PC-3 (cell line): ENCODE results near the gene LCK. TPM values are rescaled to one million over a fixed set of nuclear protein-coding genes. Genes with fewer than 3 reads are reported as not detected.

Experiments
- ATAC-seq: fragments of 200-7000 bp; cut with Tn5 transposase; 2 replicates; pipeline ENCODE4 v1.9.1; 2020; ENCODE audit warnings: mild to moderate bottlenecking, moderate library complexity
- Bru-seq: library from RNA; stranded (reverse); fragments of 400-500 nt; gene quantifications from one replicate; lab custom pipeline; 2021; lab: Mats Ljungman, UMichigan
- BruChase-seq, 2 experiments: library from RNA; stranded (reverse); fragments of 400-500 nt; gene quantifications; one replicate each; lab custom pipeline; 2021; lab: Mats Ljungman, UMichigan
- BruUV-seq: library from RNA; stranded (reverse); fragments of 400-500 nt; replicated peaks from 2 replicates; lab custom pipeline; 2021; lab: Mats Ljungman, UMichigan
- CTCF ChIA-PET: fragments of 300-600 bp; sonication (Branson Sonifier 250); formaldehyde crosslinking; loops from one replicate; lab custom pipeline; 2022; ENCODE audit warnings: antibody characterized with exemption; lab: Charles Lee
- POLR2A ChIA-PET: fragments of 300-600 bp; sonication (Branson Sonifier 250); formaldehyde crosslinking; loops from one replicate; lab custom pipeline; 2022; ENCODE audit warnings: antibody characterized with exemption; ENCODE audit not compliant: unreplicated experiment; lab: Charles Lee
- DNase-seq: peaks from one replicate; pipeline ENCODE4 v3.0.0-alpha.2; 2015
- H2AFZ ChIP-seq: fragments of 300-600 bp; sonication (generic); 2 replicates; pipeline ENCODE4 v1.6.0; 2016; ENCODE audit warnings: antibody characterized with exemption, low read length
- H3F3A ChIP-seq: fragments of 300-600 bp; sonication (generic); one replicate; pipeline ENCODE4 v1.6.0; 2017; ENCODE audit warnings: antibody characterized with exemption, low read length, control low read depth, mild to moderate bottlenecking; ENCODE audit not compliant: unreplicated experiment
- H3K27ac ChIP-seq: fragments of 300-600 bp; sonication (generic); 2 replicates; pipeline ENCODE4 v1.5.1; 2016; ENCODE audit warnings: mild to moderate bottlenecking, low read length
- H3K27me3 ChIP-seq: fragments of 300-600 bp; sonication (generic); 2 replicates; pipeline ENCODE4 v1.6.1; 2016; ENCODE audit warnings: low read length, mixed read lengths
- H3K36me3 ChIP-seq: fragments of 300-600 bp; sonication (generic); 2 replicates; pipeline ENCODE4 v1.6.1; 2016; ENCODE audit warnings: low read depth, mixed run types, low read length, mixed read lengths
- H3K4me1 ChIP-seq: fragments of 300-600 bp; sonication (generic); 2 replicates; pipeline ENCODE4 v1.5.1; 2016; ENCODE audit warnings: low read length; ENCODE audit not compliant: insufficient read depth
- H3K4me2 ChIP-seq: fragments of 300-600 bp; sonication (generic); 2 replicates; pipeline ENCODE4 v1.6.0; 2016; ENCODE audit warnings: low read length
- H3K4me3 ChIP-seq: fragments of 300-600 bp; sonication (generic); 2 replicates; pipeline ENCODE4 v1.5.1; 2016; ENCODE audit warnings: mild to moderate bottlenecking, low read length, mixed read lengths
- H3K79me2 ChIP-seq: fragments of 300-600 bp; sonication (generic); 2 replicates; pipeline ENCODE4 v1.6.1; 2017; ENCODE audit warnings: low read length, mixed read lengths
- H3K9ac ChIP-seq: fragments of 300-600 bp; sonication (generic); 2 replicates; pipeline ENCODE4 v1.6.0; 2016; ENCODE audit warnings: mild to moderate bottlenecking, low read length
- H3K9me2 ChIP-seq: fragments of 300-600 bp; sonication (generic); replicated peaks from 2 replicates; pipeline ENCODE4 v1.6.1; 2016; ENCODE audit warnings: mixed run types, low read length, mixed read lengths
- H3K9me3 ChIP-seq: fragments of 300-600 bp; sonication (generic); 2 replicates; pipeline ENCODE4 v1.6.1; 2016; ENCODE audit warnings: low read length, mixed read lengths
- H4K20me1 ChIP-seq: fragments of 300-600 bp; sonication (generic); 2 replicates; pipeline ENCODE4 v1.6.1; 2016; ENCODE audit warnings: low read length, mixed read lengths
- CTCF ChIP-seq: fragments of 300-600 bp; sonication (generic); conservative IDR thresholded peaks from 2 replicates; pipeline ENCODE4 v1.5.1; 2017; ENCODE audit warnings: antibody characterized with exemption, low read depth, mild to moderate bottlenecking, low read length
- EZH2 ChIP-seq: fragments of 300-600 bp; sonication (generic); IDR thresholded peaks from one replicate; pipeline ENCODE4 v1.6.1; 2017; ENCODE audit warnings: antibody characterized with exemption, mild to moderate bottlenecking, low read length; ENCODE audit not compliant: unreplicated experiment
- EZH2phosphoT487 ChIP-seq: fragments of 300-600 bp; sonication (generic); IDR thresholded peaks from 2 replicates; pipeline ENCODE4 v1.6.1; 2018; ENCODE audit warnings: mild to moderate bottlenecking, antibody characterized with exemption, low read length, borderline replicate concordance
- intact Hi-C: fragments of 100-400 bp; cut with micrococcal nuclease; formaldehyde crosslinking; loops from 2 replicates; pipeline ENCODE4 v1.9.0; 2023
- long read RNA-seq: library from polyadenylated mRNA; unstranded; transcript quantifications from one replicate; pipeline ENCODE4 v2.0.0, GENCODE V29; 2021; ENCODE audit not compliant: unreplicated experiment
- total RNA-seq: library from RNA; depleted of rRNA; stranded (reverse); fragments of >200 nt; gene quantifications from 2 replicates; pipeline ENCODE4 v1.2.3, GENCODE V29; 2014; rRNA removed

LCK gene
- total RNA-seq (3.6 and 4.3 TPM in 2 replicates), Bru-seq, nascent RNA (percentile 17 among the genes with signal in this experiment), BruChase-seq, experiment 1, labeled RNA remaining after a 6-hour chase (percentile 29 among the genes with signal in this experiment), BruChase-seq, experiment 2, labeled RNA remaining after a 2-hour chase (percentile 20 among the genes with signal in this experiment)
- long read RNA-seq, partial matches to known transcripts, result 2 of 3 reads
- long read RNA-seq, other reads (novel, unspliced or antisense), result 0 of 3 reads

DNA sequence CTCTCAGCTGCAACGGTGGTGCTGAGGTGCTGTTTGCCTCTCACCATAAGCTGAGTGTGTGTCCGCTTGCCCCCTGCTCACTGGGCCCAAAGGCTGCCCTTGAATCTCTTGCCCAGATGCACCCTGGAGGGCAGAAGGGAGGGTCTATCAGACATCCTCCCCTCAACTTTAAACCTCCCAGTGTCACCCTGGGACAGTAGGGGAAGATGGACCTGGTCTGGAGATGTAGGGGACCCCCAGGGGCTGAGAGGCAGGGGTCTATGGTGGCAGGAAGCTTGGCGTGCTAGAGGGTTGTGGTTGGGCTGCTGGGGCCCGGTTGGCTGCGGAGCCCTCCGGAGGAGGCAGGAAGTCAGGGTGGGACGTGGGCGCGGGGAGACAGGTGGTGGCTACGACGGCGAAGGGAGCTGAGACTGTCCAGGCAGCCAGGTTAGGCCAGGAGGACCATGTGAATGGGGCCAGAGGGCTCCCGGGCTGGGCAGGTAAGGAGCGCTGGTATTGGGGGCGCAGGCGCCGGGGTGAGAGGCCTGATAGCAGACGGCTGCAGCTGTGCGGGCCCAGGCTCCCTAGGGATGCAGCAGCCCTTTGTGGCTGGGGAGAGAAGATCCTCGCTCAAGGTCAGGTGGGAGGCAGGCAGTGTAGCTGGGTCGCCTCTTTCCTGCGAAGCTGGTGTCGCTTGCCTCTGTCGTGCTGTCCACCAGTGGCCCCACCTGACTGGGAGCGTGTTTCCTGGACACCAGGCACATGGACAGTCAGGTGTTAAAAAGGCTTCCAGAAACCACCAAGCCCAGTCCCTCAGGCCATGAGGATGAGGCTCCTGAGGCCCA is at the start of gene LCK:
LCK (plus strand) TSS at position 373 of the 824 bp plus-strand sequence. CDS start 23,065 bp downstream, outside the sequence.
- ChIA-PET CTCF (no interaction called here), POLR2A (no interaction called here)
- H3F3A ChIP-seq, result no peaks in the 10 kb centered on the region
- no peaks in the 10 kb centered on the region for H3K36me3 ChIP-seq
- DNase-seq (no peak), ATAC-seq (no peak)
- no peaks in the 10 kb centered on the region for H3K9me3 ChIP-seq
- H3K9ac ChIP-seq, result no peak within 1 kb of the TSS
- H3K27ac ChIP-seq, result no peak within 1 kb of the TSS
- H3K4me2 ChIP-seq, result no peak within 1 kb of the TSS
- no peak within 1 kb of the TSS for H3K4me3 ChIP-seq
- H3K9me2 ChIP-seq, result no peaks in the 10 kb centered on the region
- TF ChIP-seq EZH2phosphoT487 (no peak), EZH2 (no peak), CTCF (no peak)
- peaks cover 16% of the 10 kb centered on the region; the same call in 1 of the 2 replicates for H3K4me1 ChIP-seq
- H4K20me1 ChIP-seq, result no peaks in the 10 kb centered on the region
- H3K27me3 ChIP-seq, result no peaks in the 10 kb centered on the region
- H2AFZ ChIP-seq, result no peak within 1 kb of the TSS
- H3K79me2 ChIP-seq, result no peaks in the 10 kb centered on the region
- no TSS peak for BruUV-seq
- intact Hi-C loops, result no loop called here

- TF ChIP-seq CTCF (no peak), EZH2phosphoT487 (no peak), EZH2 (no peak)
- no peaks in the 10 kb centered on the region for H3K27me3 ChIP-seq
- no peaks in the 10 kb centered on the region for H4K20me1 ChIP-seq
- H3F3A ChIP-seq, result no peaks in the 10 kb centered on the region
- H3K4me2 ChIP-seq, result peak overlapping the region; percentile 94
- no peaks in the 10 kb centered on the region for H3K9me2 ChIP-seq
- peak overlapping the region; percentile 83 for H3K4me3 ChIP-seq
- DNase-seq (no peak), ATAC-seq (no peak; the same call in 1 of the 2 replicates)
- peaks cover 5% of the 10 kb centered on the region; the same call in 1 of the 2 replicates for H3K36me3 ChIP-seq
- ChIA-PET POLR2A (no interaction called here), CTCF (no interaction called here)
- peaks cover 34% of the 10 kb centered on the region for H3K4me1 ChIP-seq
- TSS peak; percentile 5 for BruUV-seq
- H3K9me3 ChIP-seq, result no peaks in the 10 kb centered on the region
- intact Hi-C loops, result no loop called here
- H3K79me2 ChIP-seq, result peaks cover 18% of the 10 kb centered on the region
- peak overlapping the region; percentile 87 for H2AFZ ChIP-seq
- H3K9ac ChIP-seq, result peak overlapping the region; percentile 92
- no peak overlapping the region for H3K27ac ChIP-seq
Measured at GRCh38 chr1:32204943-32205361, 46.1 kb upstream of the LCK start.
